K562 (cell line): ENCODE measurements around the gene GALNT5. TPM values are rescaled to one million over a fixed set of nuclear protein-coding genes. Genes with fewer than 3 reads are reported as not detected.

Source experiments
- ATF4 ChIP-seq: fragments of 450-650 bp; formaldehyde crosslinking; IDR thresholded peaks from 2 replicates; pipeline ENCODE4 v1.4.0; 2022; ENCODE audit warnings: mild to moderate bottlenecking, moderate library complexity
- BCL6 ChIP-seq: fragments of 250-450 bp; sonication (Bioruptor Pico); IDR thresholded peaks from 2 replicates; pipeline ENCODE4 v1.4.0; 2020
- BCOR ChIP-seq: fragments of 450-650 bp; IDR thresholded peaks from 2 replicates; pipeline ENCODE4 v1.6.1; 2016
- BRF1 ChIP-seq: IDR thresholded peaks from 3 replicates; pipeline ENCODE4 v1.6.1; 2011; ENCODE audit warnings: borderline replicate concordance, mild to moderate bottlenecking; ENCODE audit not compliant: insufficient read length; ENCODE audit errors: extremely low read depth
- C11orf30 ChIP-seq: fragments of 450-650 bp; IDR thresholded peaks from 2 replicates; pipeline ENCODE4 v1.6.1; 2016; ENCODE audit warnings: low read depth, mild to moderate bottlenecking
- DPF2 ChIP-seq: fragments of 450-650 bp; IDR thresholded peaks from 2 replicates; pipeline ENCODE4 v1.6.1; 2016
- ELF2 ChIP-seq: fragments of 250-450 bp; sonication (Bioruptor Pico); IDR thresholded peaks from 2 replicates; pipeline ENCODE4 v1.5.0; 2021; ENCODE audit warnings: mild to moderate bottlenecking
- HES1 ChIP-seq: fragments of 450-650 bp; IDR thresholded peaks from 2 replicates; pipeline ENCODE4 v1.6.1; 2016; ENCODE audit warnings: low read depth, mild to moderate bottlenecking, moderate library complexity
- KDM1A ChIP-seq, 2 experiments: fragments of 450-650 bp; IDR thresholded peaks; 2 replicates each; pipeline ENCODE4 v1.6.1; 2016; ENCODE audit warnings: mild to moderate bottlenecking in 2 of 2
- L3MBTL2 ChIP-seq: fragments of 450-650 bp; IDR thresholded peaks from 2 replicates; pipeline ENCODE4 v1.6.1; 2016; ENCODE audit warnings: mild to moderate bottlenecking, moderate library complexity
- MAFF ChIP-seq: IDR thresholded peaks from 2 replicates; pipeline ENCODE4 v1.6.1; 2012; ENCODE audit warnings: low read length, improper control_type of control experiment
- MCM3 ChIP-seq: fragments of 450-650 bp; IDR thresholded peaks from 2 replicates; pipeline ENCODE4 v1.6.1; 2016
- MIER1 ChIP-seq: fragments of 450-650 bp; IDR thresholded peaks from 2 replicates; pipeline ENCODE4 v1.6.1; 2016; ENCODE audit warnings: antibody characterized with exemption, mild to moderate bottlenecking, low read depth
- MTA2 ChIP-seq: fragments of 450-650 bp; IDR thresholded peaks from 2 replicates; pipeline ENCODE4 v1.6.1; 2016; ENCODE audit warnings: low read depth
- MYNN ChIP-seq, 2 experiments: sonication (generic); formaldehyde crosslinking in 1 of 2; IDR thresholded peaks; 2 replicates each; pipeline versions ENCODE4 v1.5.0 to v1.6.1; 2016 to 2020; ENCODE audit warnings: antibody characterized with exemption in 1 of 2, missing genetic modification reagents in 1 of 2
- NBN ChIP-seq: fragments of 450-650 bp; IDR thresholded peaks from 2 replicates; pipeline ENCODE4 v1.6.1; 2016; ENCODE audit warnings: low read depth, mild to moderate bottlenecking
- PHF20 ChIP-seq: fragments of 450-650 bp; IDR thresholded peaks from 2 replicates; pipeline ENCODE4 v1.6.1; 2018; ENCODE audit not compliant: partially characterized antibody
- POLR2H ChIP-seq: IDR thresholded peaks from 2 replicates; pipeline ENCODE4 v1.6.1; 2016; ENCODE audit warnings: missing genetic modification characterization, low read depth, mild to moderate bottlenecking, control low read depth, missing compliant biosample characterization, moderate library complexity
- RFX1 ChIP-seq: fragments of 450-650 bp; IDR thresholded peaks from 2 replicates; pipeline ENCODE4 v1.6.1; 2016; ENCODE audit warnings: mild to moderate bottlenecking, moderate library complexity
- TAF9B ChIP-seq: fragments of 450-650 bp; IDR thresholded peaks from 2 replicates; pipeline ENCODE4 v1.6.1; 2018; ENCODE audit warnings: mild to moderate bottlenecking; ENCODE audit not compliant: partially characterized antibody
- TCF7 ChIP-seq: sonication (generic); IDR thresholded peaks from 2 replicates; pipeline ENCODE4 v1.6.1; 2016; ENCODE audit warnings: antibody characterized with exemption, borderline replicate concordance
- THRB ChIP-seq: fragments of 450-650 bp; formaldehyde crosslinking; conservative IDR thresholded peaks from 2 replicates; pipeline ENCODE4 v1.4.0; 2022; ENCODE audit warnings: mild to moderate bottlenecking, missing genetic modification characterization
- WHSC1 ChIP-seq: IDR thresholded peaks from one replicate; pipeline ENCODE4 v1.6.1; 2012; ENCODE audit warnings: low read length, control low read depth, inconsistent platforms
- ZKSCAN1 ChIP-seq: fragments of 150-350 bp; IDR thresholded peaks from 2 replicates; pipeline ENCODE4 v1.6.1; 2016; ENCODE audit warnings: low read depth, low read length
- ZNF174 ChIP-seq: fragments of 250-450 bp; sonication (Bioruptor Pico); IDR thresholded peaks from 2 replicates; pipeline ENCODE4 v1.4.0; 2020; ENCODE audit warnings: mild to moderate bottlenecking
- ZNF449 ChIP-seq: fragments of 250-450 bp; sonication (Bioruptor Pico); IDR thresholded peaks from 2 replicates; pipeline ENCODE4 v1.8.0; 2022; ENCODE audit warnings: moderate library complexity, mild to moderate bottlenecking, inconsistent platforms
- ZNF668 ChIP-seq: fragments of 250-450 bp; sonication (Bioruptor Pico); IDR thresholded peaks from 2 replicates; pipeline ENCODE4 v1.8.0; 2022; ENCODE audit warnings: mild to moderate bottlenecking, inconsistent platforms
- polyA plus RNA-seq, 8 experiments: library from polyadenylated mRNA; depleted of rRNA in 4 of 8; stranded (reverse) in 5 of 8; unstranded in 3 of 8; fragments of >200 nt; fragmentation: Nextera tagmentation in 2 of 8; fragmentation: Illumina TruSeq in 1 of 8; extraction: Ambion mirVana in 2 of 8; extraction: Trizol in 1 of 8; gene quantifications; 2 replicates each; pipeline versions ENCODE4 v1.2.1 to v1.2.3, GENCODE V29; 2011 to 2014; ENCODE audit warnings: inconsistent platforms in 1 of 8, missing spikeins in 1 of 8
- total RNA-seq, 7 experiments: library from RNA; depleted of rRNA in 6 of 7; stranded (reverse); fragments of >200 nt in 6 of 7; fragmentation: Illumina TruSeq in 2 of 7; extraction: Trizol in 2 of 7; gene quantifications; 2 replicates each; pipeline versions ENCODE4 v1.2.1 to v1.2.3, GENCODE V29; 2011 to 2021; ENCODE audit warnings: low replicate concordance in 1 of 7

GALNT5 gene
- total and polyA plus RNA-seq, 9 of the 15 experiments (the other 6 are each of a cell fraction or from before 2014, with no cell fraction given): 21.6 to 73.0 (median 54.7) TPM

GRCh38 chr2:157267476-157267875, 10.0 kb downstream of the GALNT5 start (continued):
- TF ChIP-seq MIER1: no peak
- TF ChIP-seq HES1: no peak
- 0 out of 2 replicates have a peak, but pooled peaks have one; percentile 10 for TF ChIP-seq MTA2
- TF ChIP-seq ZNF174 (CRISPR knock-in tag): no peak
- TF ChIP-seq ATF4 (CRISPR knock-in tag): no peak
- TF ChIP-seq MYNN (IDR thresholded peaks at IDR 0.05): 0 out of 2 replicates have a peak, but pooled peaks have one; percentile 12
- no peak for TF ChIP-seq MYNN (CRISPR knock-in tag; IDR thresholded peaks at IDR 0.05)
- TF ChIP-seq WHSC1: no peak
- no peak for TF ChIP-seq TCF7
- TF ChIP-seq TAF9B: no peak
- TF ChIP-seq KDM1A (IDR thresholded peaks at IDR 0.05): no peak
- 0 out of 2 replicates have a peak, but pooled peaks have one; percentile 32 for TF ChIP-seq DPF2
- TF ChIP-seq MAFF: peak; percentile 44; the same call in 1 of the 2 replicates
- no peak for TF ChIP-seq BRF1
- no peak for TF ChIP-seq THRB (CRISPR knock-in tag)
- TF ChIP-seq MCM3: no peak
- TF ChIP-seq C11orf30: peak; percentile 83
- TF ChIP-seq BCOR: no peak
- peak; percentile 89 for TF ChIP-seq RFX1
- no peak for TF ChIP-seq BCL6 (CRISPR knock-in tag)
- TF ChIP-seq NBN: no peak
- no peak for TF ChIP-seq POLR2H
- no peak for TF ChIP-seq ZNF668
- TF ChIP-seq ELF2 (CRISPR knock-in tag): no peak
- TF ChIP-seq ZNF449 (CRISPR knock-in tag): no peak
- no peak for TF ChIP-seq L3MBTL2
- no peak for TF ChIP-seq ZKSCAN1
- no peak for TF ChIP-seq PHF20
